Measurements from ENCODE around the gene GDPD5. TPM values are rescaled to one million over a fixed set of nuclear protein-coding genes. Genes with fewer than 3 reads are reported as not detected.
A peak's percentile ranks its signal among the peaks of the same experiment; 100 is the strongest.

The GDPD5 gene
- polyA plus RNA-seq, 5 donors: 17.9 to 31.0 (median 25.6) TPM

DNA sequence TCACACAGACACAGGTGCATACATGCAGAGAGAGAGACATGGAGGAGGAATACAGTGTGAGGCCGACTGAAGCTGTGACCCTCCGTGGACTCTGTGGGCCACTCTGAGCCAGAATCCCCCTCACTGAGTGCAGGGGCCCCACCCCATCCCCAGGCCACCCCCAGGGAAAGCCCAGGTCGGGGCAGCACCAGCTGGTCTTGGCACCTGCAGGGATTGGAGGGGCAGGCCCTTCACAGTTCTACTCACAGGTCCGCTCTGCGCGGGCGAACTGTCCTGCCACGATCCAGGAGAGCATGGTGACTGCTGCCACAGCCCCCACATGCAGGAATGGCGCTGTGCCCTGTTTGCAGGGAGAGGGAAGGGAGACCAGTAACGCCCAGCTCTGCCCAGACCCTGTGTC is 76.5 kb downstream of the GDPD5 start:
- no peak for DNase-seq

DNA sequence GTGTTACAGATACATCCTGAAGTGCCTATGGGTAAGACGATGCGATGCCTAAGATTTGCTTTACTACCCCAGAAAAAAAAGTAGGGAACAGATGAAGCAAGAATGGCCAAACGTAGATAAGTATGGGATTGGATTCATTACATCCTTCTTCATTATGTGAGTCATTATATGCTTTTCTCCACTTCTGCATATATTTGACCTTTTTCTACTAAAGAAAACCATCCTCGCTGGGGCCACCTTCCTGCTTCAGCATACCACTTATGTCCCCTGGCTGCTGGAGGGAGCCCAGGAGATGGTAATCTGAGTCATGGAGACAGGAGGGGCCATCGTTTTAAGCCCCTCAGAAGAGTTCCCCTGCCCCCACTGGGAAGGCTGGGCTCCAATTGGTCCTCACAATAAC is 78.3 kb downstream of the GDPD5 start:
- DNase-seq: no peak

DNA sequence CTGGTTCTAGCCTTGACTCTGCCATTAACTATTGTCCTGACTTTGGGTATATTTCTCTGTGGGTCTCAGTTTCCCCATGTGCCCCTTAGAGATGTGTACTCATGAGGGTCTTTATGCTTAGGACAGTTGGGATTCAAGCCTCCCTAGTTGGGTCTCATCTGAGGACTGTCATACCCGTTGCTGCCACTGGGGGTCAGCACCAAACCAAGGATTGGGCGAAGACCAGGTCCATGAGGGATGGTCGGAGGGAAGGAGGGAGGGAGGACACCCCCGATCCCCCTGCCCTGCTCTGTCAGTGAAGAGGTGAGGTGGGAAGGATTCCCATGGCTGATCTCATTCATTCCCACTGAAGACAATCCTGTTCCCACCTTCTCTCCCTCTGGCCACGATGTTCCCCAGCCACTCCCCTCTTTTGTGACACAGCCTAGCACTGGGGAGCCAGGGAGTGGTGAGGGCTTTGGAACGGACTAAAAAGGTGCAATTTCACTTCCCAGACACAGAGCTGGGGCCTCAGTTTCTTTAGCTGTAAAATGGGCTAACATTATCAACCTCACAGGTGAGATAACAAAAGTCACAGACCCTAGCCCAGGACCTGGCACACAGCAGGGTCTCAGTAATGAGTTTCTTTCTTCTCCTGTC is 80.3 kb downstream of the GDPD5 start:
- peak; percentile 30 to 60 for DNase-seq

DNA sequence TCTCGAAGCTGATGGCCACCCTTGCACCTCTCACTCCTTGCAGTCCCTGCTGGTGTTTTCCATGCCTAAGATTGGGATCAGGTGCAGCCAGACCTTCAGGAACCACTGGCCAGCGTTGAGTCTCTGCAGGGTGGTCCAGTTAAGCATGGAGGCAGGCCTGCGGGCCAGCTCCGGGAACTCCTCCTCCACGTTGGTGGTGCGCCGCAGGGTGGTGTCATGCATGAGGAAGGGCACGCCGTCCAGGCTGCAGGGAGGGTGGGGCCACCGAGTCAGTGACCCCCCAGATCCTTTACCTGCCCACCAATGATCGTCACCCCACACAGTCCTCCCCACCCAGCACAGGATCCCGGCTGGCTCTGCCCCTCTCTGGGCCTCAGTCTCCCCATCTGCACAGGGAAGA is 82.7 kb downstream of the GDPD5 start:
- no peak for DNase-seq

DNA sequence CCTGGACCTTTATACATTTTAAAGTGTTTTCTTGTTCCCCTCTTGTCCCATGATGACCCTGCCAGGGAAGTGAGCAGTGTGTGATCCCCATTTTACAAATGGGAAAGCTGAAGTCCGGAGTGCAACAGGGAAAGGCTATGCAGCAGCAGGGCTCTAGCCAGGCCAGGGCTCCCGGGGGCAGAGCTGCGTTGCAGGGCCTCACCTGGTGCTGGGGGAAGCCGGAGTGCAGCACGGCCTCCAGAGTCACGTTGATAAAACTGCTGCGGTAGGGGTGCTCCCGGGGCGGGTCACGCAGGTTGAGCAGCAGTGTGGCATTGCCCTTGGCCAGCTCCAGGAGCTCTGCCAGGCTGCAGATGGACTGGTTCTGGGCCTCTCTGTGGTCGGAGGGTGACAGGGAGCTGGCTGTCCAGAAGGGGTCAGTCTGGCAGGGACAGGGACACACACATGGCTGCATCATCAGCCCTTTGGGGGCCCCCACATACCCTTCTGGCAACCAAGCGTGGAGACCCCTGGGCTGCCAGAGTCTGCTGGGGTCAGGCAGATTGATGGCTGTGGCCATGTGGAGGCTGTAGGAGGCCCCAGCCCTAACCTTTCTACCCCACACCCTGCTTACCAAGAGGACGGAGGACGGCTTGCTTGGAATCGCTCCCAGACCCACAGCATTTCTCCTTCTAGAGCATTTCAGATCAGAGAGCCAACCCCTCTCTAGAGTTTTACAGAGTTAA is 83.4 kb downstream of the GDPD5 start:
- no peak for DNase-seq

DNA sequence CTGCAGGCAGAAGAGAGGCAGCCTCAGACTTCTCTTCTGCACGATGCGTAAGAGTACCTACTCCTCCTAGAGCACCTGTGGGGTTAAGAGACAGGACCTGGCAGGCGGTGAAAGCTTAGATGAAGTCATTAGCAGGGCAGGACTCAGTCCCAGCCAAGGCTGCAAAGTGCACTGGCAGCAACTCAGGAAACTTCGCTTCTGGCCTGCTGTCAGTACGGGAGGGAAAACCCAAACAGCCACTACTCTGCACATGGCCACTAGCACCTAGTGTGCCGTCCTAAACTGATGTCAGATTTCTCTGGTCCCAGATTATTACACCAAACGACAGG is 84.0 kb downstream of the GDPD5 start:
- DNase-seq: no peak

DNA sequence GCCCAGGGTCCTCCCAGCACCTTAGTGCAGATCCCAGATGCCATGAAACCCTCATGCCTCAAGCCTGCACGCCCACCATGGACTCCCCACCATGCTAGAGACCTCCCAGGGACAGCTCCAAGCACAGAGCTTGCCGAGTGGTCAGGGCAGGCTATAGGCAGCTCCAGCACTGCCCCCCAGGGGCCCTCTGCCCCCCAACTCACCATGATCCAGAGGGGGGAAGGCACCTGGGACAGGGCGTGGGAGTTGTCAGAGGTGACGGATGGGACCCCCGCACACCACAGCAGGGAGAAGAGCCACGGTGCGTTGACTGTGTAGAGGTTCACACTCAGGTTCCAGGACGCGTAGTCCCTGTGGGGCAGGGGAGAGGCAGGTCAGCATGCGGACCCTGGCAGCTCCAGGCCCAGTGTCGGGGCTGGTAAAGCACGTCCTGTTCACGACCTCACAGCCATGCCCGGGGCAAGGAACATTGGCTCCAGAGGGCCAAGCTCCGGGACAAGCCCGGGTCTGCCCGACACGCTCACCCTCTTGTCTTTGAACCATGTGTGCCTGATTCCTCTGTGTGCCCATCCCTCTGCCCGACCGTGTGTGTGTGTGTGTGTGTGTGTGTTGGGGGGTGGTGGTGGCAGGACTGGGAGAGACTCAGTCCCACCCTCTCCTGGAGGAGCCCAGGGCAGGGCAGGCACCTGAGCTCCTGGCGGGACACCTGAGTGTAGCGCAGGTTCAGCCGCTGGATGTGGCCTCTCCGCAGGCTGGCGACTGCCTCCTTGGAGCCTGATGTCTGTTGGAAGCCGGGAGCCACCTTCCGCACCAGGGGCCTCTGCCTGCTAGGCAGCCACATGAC is 84.6 kb downstream of the GDPD5 start:
- DNase-seq: no peak

DNA sequence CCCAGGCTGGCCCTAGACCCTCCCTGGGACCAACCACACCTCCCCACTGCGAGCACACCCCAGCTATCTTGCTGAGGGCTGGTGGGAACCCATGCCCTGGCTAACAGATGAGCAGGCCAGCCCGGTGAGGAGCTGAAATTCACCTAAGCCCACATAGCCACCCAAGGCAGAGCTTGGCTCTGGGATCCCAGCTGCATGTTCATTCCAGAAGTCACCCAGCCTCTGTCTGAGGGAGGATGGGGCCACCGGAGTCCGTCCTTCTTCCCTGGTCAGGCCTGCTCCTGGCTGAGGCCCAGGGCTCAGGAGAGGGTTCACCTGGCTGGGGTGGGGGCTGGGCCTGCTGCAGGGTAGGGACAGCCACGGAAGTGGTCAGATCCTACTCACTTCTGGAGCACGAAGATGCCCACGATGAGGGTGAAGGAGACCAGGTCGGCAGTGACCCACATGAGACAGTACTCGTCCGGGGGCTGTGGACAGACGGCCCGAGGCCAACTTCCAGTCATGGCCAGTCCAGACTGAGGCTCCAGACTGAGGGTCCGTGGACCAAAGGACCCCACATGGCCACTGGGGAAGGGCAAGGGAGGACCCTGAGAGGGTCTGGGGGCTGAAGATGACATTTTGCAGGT is 86.1 kb downstream of the GDPD5 start:
- no peak for DNase-seq

DNA sequence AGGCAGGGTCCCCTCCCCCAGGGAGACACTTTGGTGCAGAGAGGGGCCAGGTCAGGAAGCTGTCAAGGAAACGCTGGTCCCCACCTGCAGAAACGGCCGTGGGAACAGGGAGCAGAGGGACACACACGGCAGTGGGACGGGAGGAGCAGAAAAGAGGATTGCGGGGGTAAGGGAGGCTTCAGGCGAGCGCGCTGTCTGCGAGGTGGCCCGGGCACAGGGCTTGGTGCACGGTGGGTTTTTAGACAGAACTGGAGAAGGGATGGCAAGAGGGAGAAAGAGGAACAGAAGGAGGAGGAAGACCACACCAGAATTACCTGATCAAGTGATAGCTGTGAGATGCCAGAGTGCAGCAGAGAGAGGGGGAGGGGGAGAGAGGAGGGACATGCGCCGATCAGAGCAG is 86.7 kb downstream of the GDPD5 start:
- no peak for DNase-seq

DNA sequence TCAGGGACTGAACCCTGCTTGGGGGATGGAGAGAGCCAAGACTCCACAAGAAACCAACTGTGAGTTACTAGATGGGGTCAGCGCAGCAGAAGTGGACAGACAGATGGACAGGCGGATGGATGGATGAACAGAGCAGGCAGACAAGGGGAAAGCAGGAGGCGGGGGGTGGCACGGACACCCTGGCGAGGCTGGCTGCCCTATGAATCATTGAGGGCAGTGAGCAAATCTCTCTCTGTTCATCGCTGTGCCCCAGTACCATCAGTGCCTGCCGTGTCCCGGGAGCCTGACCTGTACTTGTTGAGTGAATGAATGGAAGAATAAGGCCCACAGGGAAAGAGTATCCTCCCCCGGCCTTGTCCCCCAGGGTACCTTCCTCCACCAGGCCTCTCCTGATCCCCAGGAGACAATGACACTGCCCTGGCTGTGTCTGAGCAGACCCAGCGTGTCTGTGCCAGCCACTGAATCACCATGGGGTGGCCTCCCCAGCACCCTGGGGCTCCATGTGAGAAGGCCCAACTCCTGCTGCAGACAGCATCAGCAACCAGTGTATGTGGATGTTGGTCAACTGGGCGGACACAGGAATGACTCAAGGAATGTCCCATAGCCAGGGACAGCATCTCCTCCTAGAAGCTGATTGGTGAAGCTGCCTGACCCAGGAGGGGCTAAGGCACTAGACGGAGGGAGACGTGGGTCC is 87.6 kb downstream of the GDPD5 start:
- no peak for DNase-seq

DNA sequence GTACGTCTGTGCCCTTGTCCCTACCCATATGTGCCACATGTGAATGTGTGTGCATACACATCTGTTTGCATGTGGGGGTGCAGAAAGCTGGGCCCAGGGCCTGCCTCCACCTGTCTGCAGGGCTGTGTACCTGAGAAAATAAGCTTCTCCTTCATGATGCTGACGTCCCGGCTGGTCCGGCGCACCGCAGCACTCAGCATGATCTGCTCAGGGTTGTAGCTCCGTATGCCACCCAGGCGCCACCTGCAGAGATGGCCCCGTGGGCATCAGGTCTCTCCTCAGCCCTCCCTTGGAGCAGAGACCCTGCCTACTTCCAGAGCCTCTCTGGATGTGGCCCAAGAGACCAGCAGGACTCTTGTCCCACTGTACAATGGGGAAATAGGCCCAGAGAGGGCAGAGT is 88.9 kb downstream of the GDPD5 start:
- DNase-seq: no peak

DNA sequence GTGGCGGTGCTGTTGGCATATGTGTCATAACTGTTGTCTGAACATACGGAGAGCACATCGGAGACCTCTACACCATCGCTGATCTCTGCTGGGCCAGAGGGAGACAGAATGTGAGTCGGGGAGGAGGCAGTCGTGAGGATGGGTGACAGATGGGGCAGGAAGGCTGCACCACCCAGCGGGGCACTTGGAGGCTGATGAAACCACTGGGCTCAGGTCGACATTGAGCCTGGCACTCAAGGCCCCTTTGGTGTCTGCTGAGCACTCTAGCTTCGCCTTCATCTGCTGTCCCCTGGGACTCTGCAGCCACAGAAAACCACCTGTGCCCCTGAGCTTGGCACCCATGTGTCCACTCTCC is 90.2 kb downstream of the GDPD5 start:
- DNase-seq: no peak

DNA sequence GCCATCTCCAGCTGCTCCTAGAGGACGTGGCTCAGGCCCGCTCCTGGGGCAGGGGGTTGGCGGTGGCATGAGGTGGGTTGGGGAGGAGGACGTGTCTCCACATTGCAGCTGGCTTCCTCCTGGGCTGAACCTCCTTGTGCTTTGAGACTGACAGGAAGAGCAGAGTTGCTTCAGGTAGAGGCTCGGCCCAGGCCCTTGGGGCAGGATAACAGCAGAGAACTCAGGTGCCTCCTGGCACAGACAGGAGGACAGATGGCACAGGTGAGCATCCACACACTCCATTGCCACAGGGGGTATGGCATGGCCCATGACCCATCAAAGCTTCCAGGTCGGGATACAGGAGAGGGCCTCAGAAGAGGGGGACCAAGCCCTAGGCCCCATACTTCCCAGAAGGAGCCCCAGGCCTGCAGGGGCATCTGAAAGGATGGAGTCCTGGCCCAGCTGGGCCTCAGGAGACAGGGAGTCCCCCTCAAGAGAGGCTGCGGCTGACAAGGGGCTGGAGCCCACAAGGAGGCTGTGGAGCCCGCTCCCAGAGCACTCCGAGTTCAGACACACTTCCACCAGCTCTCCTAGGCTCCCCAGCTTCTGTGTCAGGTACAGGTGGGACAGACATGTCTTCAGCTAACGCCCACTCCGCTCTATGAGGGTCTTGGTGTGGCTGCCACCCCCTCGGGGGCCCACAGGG is 90.7 kb downstream of the GDPD5 start:
- DNase-seq: no peak

DNA sequence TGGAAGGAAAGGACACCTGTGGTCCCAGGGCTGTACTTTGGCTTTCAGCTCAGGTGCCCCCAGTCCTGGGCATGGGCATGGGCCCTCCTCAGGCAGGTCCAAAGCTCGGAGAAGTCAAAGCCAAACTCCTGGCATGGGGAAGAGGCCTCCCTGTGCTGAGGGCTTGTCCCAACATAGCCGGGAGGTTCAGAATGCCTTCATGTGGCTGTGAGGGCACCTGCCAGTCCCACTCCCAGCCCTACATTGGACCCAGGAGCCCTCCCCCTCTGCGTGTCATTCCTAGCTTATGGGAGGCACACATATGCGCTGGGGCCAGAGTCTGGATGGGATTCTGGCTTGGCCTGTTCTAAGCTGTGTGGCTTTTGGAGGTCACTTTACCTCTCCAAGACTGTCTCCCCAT is 91.7 kb downstream of the GDPD5 start:
- no peak for DNase-seq

DNA sequence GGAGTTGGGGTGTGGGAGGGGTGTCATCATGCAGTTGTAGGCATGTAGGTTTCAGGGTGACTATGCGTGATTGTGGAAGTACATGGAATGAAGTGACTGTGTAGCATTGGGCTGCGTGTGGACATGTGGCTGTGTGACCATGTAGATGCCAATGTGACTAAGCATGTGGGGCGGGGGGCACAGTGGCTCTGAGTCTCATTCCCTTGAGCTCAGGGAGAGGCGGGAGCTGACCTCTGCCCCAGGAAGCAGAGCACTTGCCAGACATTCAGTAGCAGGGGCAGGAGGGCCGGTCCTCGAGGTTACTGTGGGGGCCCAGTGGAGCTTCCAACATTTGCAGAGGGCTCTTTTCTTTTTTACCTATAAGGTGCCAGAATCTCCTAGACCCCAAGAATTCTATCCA is 92.3 kb downstream of the GDPD5 start:
- DNase-seq: no peak

DNA sequence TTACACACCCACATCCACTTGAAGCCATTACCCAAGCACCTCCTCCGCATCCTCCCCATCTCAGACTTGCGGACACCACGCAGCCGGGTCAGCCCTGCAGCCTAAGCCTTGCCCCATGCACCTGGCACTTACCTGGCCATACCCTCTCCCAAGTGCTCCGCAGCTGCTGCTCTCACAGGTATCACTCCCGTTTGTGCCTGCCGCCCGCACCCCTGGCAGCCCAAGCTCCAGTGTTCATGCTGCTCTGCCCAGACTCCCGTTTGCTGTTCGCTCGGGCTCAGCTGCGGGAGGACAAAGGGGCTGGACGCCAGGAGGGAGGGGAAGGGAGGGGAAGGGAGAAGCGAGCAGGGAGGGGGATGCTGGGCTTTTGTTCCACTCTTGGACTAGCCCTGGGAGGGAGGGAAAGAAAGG is 92.8 kb downstream of the GDPD5 start, which contains the start of gene KLHL35:
Gene KLHL35, minus strand, starts transcription at position 293 of the 411 bp plus-strand sequence. CDS start 2,574 bp downstream, outside the sequence.
- DNase-seq: no peak

DNA sequence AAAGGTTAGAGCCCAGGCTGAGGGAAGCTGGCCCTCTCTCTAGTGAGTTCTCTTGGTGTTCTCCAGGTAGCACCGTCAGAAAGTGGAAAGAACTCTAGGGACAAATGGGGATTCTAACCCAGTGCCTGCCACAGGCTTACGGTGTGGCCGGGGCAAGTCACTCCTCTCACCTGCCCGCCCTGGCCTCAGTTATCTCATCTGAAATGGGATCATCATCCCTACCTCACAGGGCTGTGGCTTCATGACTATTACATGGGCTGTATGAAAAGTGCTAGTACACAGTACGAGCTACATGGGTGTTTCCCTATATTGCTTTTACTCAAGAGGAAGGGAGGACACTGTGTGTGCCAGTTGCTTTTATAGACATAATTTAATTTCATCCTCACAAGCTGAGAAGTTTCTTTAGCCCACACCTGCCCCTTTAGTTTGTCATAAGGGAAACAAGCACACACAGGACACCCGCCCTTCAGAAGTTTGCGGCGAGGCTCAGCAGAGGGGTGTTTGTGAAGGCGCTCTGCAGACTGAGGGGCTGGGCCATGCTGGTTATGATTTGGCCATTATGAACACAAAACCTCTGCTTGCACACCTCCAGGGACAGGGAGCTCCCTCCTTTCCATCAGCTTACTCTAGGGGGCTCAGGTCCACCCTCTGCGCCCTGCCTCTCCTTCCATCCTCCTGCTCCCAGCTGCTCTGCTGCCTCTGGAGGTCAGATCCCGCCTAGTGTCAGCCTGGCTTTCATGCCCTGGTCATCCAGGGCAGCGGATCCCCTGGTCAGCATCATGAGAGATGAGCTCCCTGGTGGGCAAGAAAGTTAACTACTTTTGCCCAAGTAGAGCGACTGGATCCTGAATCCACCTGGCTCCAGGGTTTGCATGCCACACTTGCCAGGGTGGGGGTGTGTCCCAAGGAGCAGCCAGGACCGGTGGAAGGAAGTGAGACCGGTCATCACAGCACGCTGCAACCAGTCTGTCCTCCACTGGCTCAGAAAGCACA is 93.9 kb downstream of the GDPD5 start:
- DNase-seq: no peak

DNA sequence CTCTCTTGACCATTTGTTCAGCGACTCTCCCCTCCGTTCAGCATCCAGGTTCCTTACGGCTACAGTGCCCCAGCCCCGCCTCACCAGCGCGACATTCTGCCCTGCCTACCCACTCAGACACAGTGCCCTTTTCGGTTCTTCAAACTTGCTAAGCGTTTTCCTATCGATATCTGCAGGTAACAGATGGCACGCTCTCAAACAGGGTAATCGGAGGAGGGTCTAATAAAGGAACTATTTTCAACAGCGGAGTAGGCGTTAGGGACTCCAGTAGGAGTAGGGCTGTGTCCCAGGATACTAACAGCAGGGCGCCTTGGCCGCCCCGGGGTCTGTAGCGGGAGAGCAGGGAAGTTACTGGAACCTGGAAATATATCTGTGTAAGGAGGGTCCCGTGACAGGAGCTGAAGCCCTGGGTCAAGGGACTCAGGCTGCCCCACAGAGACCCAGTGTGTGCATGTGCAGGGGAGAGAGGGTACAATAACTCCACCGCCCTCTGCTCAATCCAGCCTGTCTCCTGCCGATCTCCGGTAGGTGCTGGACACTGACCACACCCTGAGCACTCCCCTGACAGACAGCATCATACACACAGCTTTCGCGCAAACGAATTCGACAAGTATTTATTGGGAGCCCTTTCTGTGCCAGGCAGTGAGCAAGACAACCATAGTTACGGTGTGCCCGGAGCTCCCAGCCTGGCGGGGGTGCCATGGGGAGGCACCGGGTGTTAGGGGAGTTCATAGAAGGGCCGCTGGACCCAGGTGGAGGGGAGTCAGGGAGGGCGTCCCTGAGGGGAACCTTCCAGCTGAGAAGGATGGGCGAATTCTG is 94.8 kb downstream of the GDPD5 start:
- DNase-seq: no peak
